Measurements from ENCODE around the gene POMT1.

Gene POMT1

GRCh38 chr9:131523451-131524435, 21.0 kb downstream of the POMT1 start:
- DNase-seq (ENCODE audit: extremely low read depth in 1 of 2, low read depth in 1 of 2), result no peak

- no peak for DNase-seq (ENCODE audit: extremely low read depth in 1 of 2, low read depth in 1 of 2)
Observed at GRCh38 chr9:131524665-131525315, 22.1 kb downstream of the POMT1 start.

- no peak for DNase-seq (ENCODE audit: extremely low read depth in 1 of 2, low read depth in 1 of 2)
Observed at GRCh38 chr9:131525643-131526565, 23.2 kb downstream of the POMT1 start.

- no peak for DNase-seq (ENCODE audit: extremely low read depth in 1 of 2, low read depth in 1 of 2)
Observed at GRCh38 chr9:131528186-131528585, 25.5 kb downstream of the POMT1 start.

GRCh38 chr9:131528886-131529505, 26.3 kb downstream of the POMT1 start:
- no peak for DNase-seq (ENCODE audit: extremely low read depth in 1 of 2, low read depth in 1 of 2)

- DNase-seq (ENCODE audit: extremely low read depth in 1 of 2, low read depth in 1 of 2), result no peak
Observed at GRCh38 chr9:131529597-131530545, 27.2 kb downstream of the POMT1 start.

GRCh38 chr9:131530546-131530919, 27.8 kb downstream of the POMT1 start:
- no peak for DNase-seq (ENCODE audit: extremely low read depth in 1 of 2, low read depth in 1 of 2)

GRCh38 chr9:131530920-131531832, 28.5 kb downstream of the POMT1 start, which contains the start of gene UCK1:
Gene UCK1, minus strand, starts transcription at chr9:131531263. Its CDS starts 89 bp downstream, at chr9:131531174.
- DNase-seq (ENCODE audit: extremely low read depth in 1 of 2, low read depth in 1 of 2), result peak; percentile 58 to 59

- no peak for DNase-seq (ENCODE audit: extremely low read depth in 1 of 2, low read depth in 1 of 2)
Observed at GRCh38 chr9:131534721-131535237, 32.1 kb downstream of the POMT1 start.

GRCh38 chr9:131537946-131538345, 35.2 kb downstream of the POMT1 start:
- DNase-seq (ENCODE audit: extremely low read depth in 1 of 2, low read depth in 1 of 2), result no peak

- no peak for DNase-seq (ENCODE audit: extremely low read depth in 1 of 2, low read depth in 1 of 2)
Observed at GRCh38 chr9:131539223-131539923, 36.7 kb downstream of the POMT1 start.

- no peak for DNase-seq (ENCODE audit: extremely low read depth in 1 of 2, low read depth in 1 of 2)
Observed at GRCh38 chr9:131543141-131543540, 40.4 kb downstream of the POMT1 start.

GRCh38 chr9:131545003-131545785, 42.5 kb downstream of the POMT1 start, which contains the start of gene PRRT1B:
Gene PRRT1B, plus strand, starts transcription at chr9:131545523. Its CDS starts 93 bp downstream, at chr9:131545616.
- DNase-seq (ENCODE audit: extremely low read depth in 1 of 2, low read depth in 1 of 2), result no peak

GRCh38 chr9:131545786-131546335, 43.1 kb downstream of the POMT1 start:
- DNase-seq (ENCODE audit: extremely low read depth in 1 of 2, low read depth in 1 of 2), result no peak

GRCh38 chr9:131546336-131547084, 43.8 kb downstream of the POMT1 start:
- DNase-seq (ENCODE audit: extremely low read depth in 1 of 2, low read depth in 1 of 2), result no peak
